NCI-H82 (cell line): ENCODE measurements around the gene NTM.
A peak's percentile ranks its signal among the peaks of the same experiment; 100 is the strongest.
"Not testable (repeated sequence)": the region's sequence is repeated elsewhere in the genome, so short reads cannot be mapped to it uniquely, and the experiment has no call there.

Source experiments
- DNase-seq: peaks from one replicate; lab custom pipeline; 2025; lab: John Stamatoyannopoulos, UW

NTM gene

GRCh38 chr11:131463649-131464425, 93.4 kb downstream of the NTM start:
- DNase-seq: peak; percentile 80

GRCh38 chr11:131464461-131464860, 94.0 kb downstream of the NTM start:
- peak; percentile 67 for DNase-seq

- peak; percentile 56 for DNase-seq
Observed at GRCh38 chr11:131465039-131465438, 94.6 kb downstream of the NTM start.

- DNase-seq: peak; percentile 68
Observed at GRCh38 chr11:131465746-131466145, 95.3 kb downstream of the NTM start.

GRCh38 chr11:131467645-131468394, 97.4 kb downstream of the NTM start:
- DNase-seq: no peak

GRCh38 chr11:131468565-131468964, 98.2 kb downstream of the NTM start:
- DNase-seq: no peak

- no peak for DNase-seq
Observed at GRCh38 chr11:131470216-131470925, 100.0 kb downstream of the NTM start.

- peak; percentile 69 for DNase-seq
Observed at GRCh38 chr11:131471976-131472375, 101.6 kb downstream of the NTM start.

GRCh38 chr11:131474947-131475346, 104.5 kb downstream of the NTM start:
- DNase-seq: no peak

GRCh38 chr11:131476266-131476665, 105.9 kb downstream of the NTM start:
- DNase-seq: peak; percentile 94

GRCh38 chr11:131478341-131478740, 107.9 kb downstream of the NTM start:
- DNase-seq: no peak

GRCh38 chr11:131481303-131481702, 110.9 kb downstream of the NTM start:
- DNase-seq: peak; percentile 41

- DNase-seq: peak; percentile 88
Observed at GRCh38 chr11:131481971-131482370, 111.6 kb downstream of the NTM start.

- no peak for DNase-seq
Observed at GRCh38 chr11:131483453-131483852, 113.0 kb downstream of the NTM start.

GRCh38 chr11:131483877-131484276, 113.5 kb downstream of the NTM start:
- DNase-seq: peak; percentile 24

GRCh38 chr11:131486100-131486499, 115.7 kb downstream of the NTM start:
- no peak for DNase-seq

- DNase-seq: peak; percentile 18
Observed at GRCh38 chr11:131486937-131487635, 116.7 kb downstream of the NTM start.

- no peak for DNase-seq
Observed at GRCh38 chr11:131488238-131488637, 117.8 kb downstream of the NTM start.

GRCh38 chr11:131491503-131491902, 121.1 kb downstream of the NTM start:
- no peak for DNase-seq

GRCh38 chr11:131495423-131495822, 125.0 kb downstream of the NTM start:
- DNase-seq: no peak

- DNase-seq: not testable (repeated sequence)
Observed at GRCh38 chr11:131497686-131498085, 127.3 kb downstream of the NTM start.

GRCh38 chr11:131498631-131499160, 128.3 kb downstream of the NTM start:
- no peak for DNase-seq
